RPMI7951 (cell line): Measurements from ENCODE around the gene GAL3ST2. TPM values are rescaled to one million over a fixed set of nuclear protein-coding genes. Genes with fewer than 3 reads are reported as not detected.
"Not testable (repeated sequence)": the region's sequence is repeated elsewhere in the genome, so short reads cannot be mapped to it uniquely, and the experiment has no call there.

Experiments
- DNase-seq: peaks from one replicate; pipeline ENCODE4 v3.0.0-alpha.2; 2012; ENCODE audit warnings: low read depth
- total RNA-seq: library from RNA; depleted of rRNA; stranded (reverse); fragments of >200 nt; shearing (Covaris generic); gene quantifications from 2 replicates; pipeline ENCODE4 v1.2.3, GENCODE V29; 2014

Gene GAL3ST2
- total RNA-seq, 1 experiment from 2014 or later, result not detected

GRCh38 chr2:241809383-241810306 lies 33.0 kb downstream of the GAL3ST2 start:
- DNase-seq, result no peak

GRCh38 chr2:241810307-241811200 lies 33.9 kb downstream of the GAL3ST2 start:
- DNase-seq, result no peak

- DNase-seq, result no peak
These were observed 34.8 kb downstream of the GAL3ST2 start for GRCh38 chr2:241811201-241811951.

GRCh38 chr2:241811952-241812729 lies 35.5 kb downstream of the GAL3ST2 start:
- DNase-seq, result no peak

GRCh38 chr2:241812730-241813643 lies 36.4 kb downstream of the GAL3ST2 start:
- no peak for DNase-seq

GRCh38 chr2:241813644-241814392 lies 37.2 kb downstream of the GAL3ST2 start:
- no peak for DNase-seq

GRCh38 chr2:241814393-241814642 lies 37.7 kb downstream of the GAL3ST2 start:
- DNase-seq, result no peak

- no peak for DNase-seq
These were observed 38.2 kb downstream of the GAL3ST2 start for GRCh38 chr2:241814643-241815476.

- no peak for DNase-seq
These were observed 39.1 kb downstream of the GAL3ST2 start for GRCh38 chr2:241815477-241816430.

- no peak for DNase-seq
These were observed 40.0 kb downstream of the GAL3ST2 start for GRCh38 chr2:241816431-241817121.

GRCh38 chr2:241817126-241817820 lies 40.7 kb downstream of the GAL3ST2 start:
- no peak for DNase-seq

- not testable (repeated sequence) for DNase-seq
These were observed 41.2 kb downstream of the GAL3ST2 start for GRCh38 chr2:241817821-241818215.

- no peak for DNase-seq
These were observed 41.8 kb downstream of the GAL3ST2 start for GRCh38 chr2:241818229-241818942.

GRCh38 chr2:241818943-241819270 lies 42.3 kb downstream of the GAL3ST2 start:
- no peak for DNase-seq

GRCh38 chr2:241819947-241820624 lies 43.5 kb downstream of the GAL3ST2 start:
- not testable (repeated sequence) for DNase-seq
